Liver (tissue), 9 donors: Measurements from ENCODE around the gene GIMAP5. TPM values are rescaled to one million over a fixed set of nuclear protein-coding genes. Genes with fewer than 3 reads are reported as not detected.

ENCODE experiments used
- DNase-seq: peaks from one replicate; pipeline ENCODE4 v3.0.0-alpha.2; 2017; ENCODE audit warnings: low spot score
- H3K27ac ChIP-seq, 2 donors: one replicate each; pipeline ENCODE4 v1.7.0; 2013; ENCODE audit warnings: inconsistent platforms in 2 of 2, low read length in 2 of 2, control low read depth in 1 of 2, low read depth in 1 of 2, mild to moderate bottlenecking in 1 of 2
- H3K27me3 ChIP-seq, 4 donors: one replicate each; pipeline versions ENCODE4 v1.6.1 to v1.7.0; 2013; ENCODE audit warnings: low read length in 3 of 4, inconsistent platforms in 1 of 4, mild to moderate bottlenecking in 1 of 4, moderate library complexity in 1 of 4; ENCODE audit not compliant: control insufficient read depth in 4 of 4, insufficient read depth in 4 of 4
- H3K36me3 ChIP-seq, 4 donors: one replicate each; pipeline versions ENCODE4 v1.6.1 to v1.7.0; 2013; ENCODE audit warnings: low read length in 3 of 4, mild to moderate bottlenecking in 3 of 4, low read depth in 1 of 4, moderate library complexity in 1 of 4; ENCODE audit not compliant: control insufficient read depth in 4 of 4, insufficient read depth in 3 of 4
- H3K4me1 ChIP-seq, 4 donors: one replicate each; pipeline versions ENCODE4 v1.6.1 to v1.7.0; 2013; ENCODE audit warnings: low read length in 3 of 4, mild to moderate bottlenecking in 3 of 4, moderate library complexity in 1 of 4; ENCODE audit not compliant: control insufficient read depth in 4 of 4, insufficient read depth in 4 of 4
- H3K4me3 ChIP-seq, 3 donors: one replicate each; pipeline versions ENCODE4 v1.6.1 to v1.7.0; 2013; ENCODE audit warnings: low read length in 3 of 3, control low read depth in 1 of 3, low read depth in 1 of 3, mild to moderate bottlenecking in 1 of 3
- H3K9ac ChIP-seq, 2 donors: one replicate each; pipeline ENCODE4 v1.7.0; 2013; ENCODE audit warnings: low read length in 2 of 2, mild to moderate bottlenecking in 2 of 2, moderate library complexity in 2 of 2, control low read depth in 1 of 2, low read depth in 1 of 2
- H3K9me3 ChIP-seq, 4 donors: one replicate each; pipeline versions ENCODE4 v1.6.1 to v1.7.0; 2013; ENCODE audit warnings: low read length in 3 of 4; ENCODE audit not compliant: control insufficient read depth in 4 of 4
- EGR1 ChIP-seq, 2 donors: IDR thresholded peaks; 2 replicates each; pipeline ENCODE4 v1.6.1; 2016 to 2018; ENCODE audit warnings: antibody characterized with exemption in 2 of 2, low read depth in 2 of 2
- FOXA1 ChIP-seq: IDR thresholded peaks from 2 replicates; pipeline ENCODE4 v1.6.1; 2016; ENCODE audit warnings: antibody characterized with exemption
- FOXA2 ChIP-seq: IDR thresholded peaks from 2 replicates; pipeline ENCODE4 v1.6.1; 2016; ENCODE audit warnings: antibody characterized with exemption
- GABPA ChIP-seq, 2 donors: IDR thresholded peaks in 1 of 2; conservative IDR thresholded peaks in 1 of 2; 2 replicates each; pipeline ENCODE4 v1.6.1; 2016; ENCODE audit warnings: antibody characterized with exemption in 2 of 2, mild to moderate bottlenecking in 1 of 2, moderate library complexity in 1 of 2
- HNF4A ChIP-seq, 2 donors: conservative IDR thresholded peaks; 2 replicates each; pipeline ENCODE4 v1.6.1; 2016; ENCODE audit warnings: antibody characterized with exemption in 2 of 2, mild to moderate bottlenecking in 2 of 2
- HNF4G ChIP-seq: IDR thresholded peaks from 2 replicates; pipeline ENCODE4 v1.6.1; 2016; ENCODE audit warnings: antibody characterized with exemption
- JUND ChIP-seq, 2 donors: IDR thresholded peaks; 2 replicates each; pipeline ENCODE4 v1.6.1; 2016; ENCODE audit warnings: antibody characterized with exemption in 2 of 2
- NR2F2 ChIP-seq: IDR thresholded peaks from 2 replicates; pipeline ENCODE4 v1.6.1; 2016; ENCODE audit warnings: antibody characterized with exemption
- RAD21 ChIP-seq, 2 donors: IDR thresholded peaks; 2 replicates each; pipeline ENCODE4 v1.6.1; 2016; ENCODE audit warnings: antibody characterized with exemption in 2 of 2, mild to moderate bottlenecking in 2 of 2
- REST ChIP-seq: IDR thresholded peaks from 2 replicates; pipeline ENCODE4 v1.6.1; 2016; ENCODE audit warnings: antibody characterized with exemption, mild to moderate bottlenecking
- RXRA ChIP-seq, 2 donors: IDR thresholded peaks; 2 replicates each; pipeline ENCODE4 v1.6.1; 2017 to 2018; ENCODE audit warnings: antibody characterized with exemption in 2 of 2, mild to moderate bottlenecking in 1 of 2
- SP1 ChIP-seq: IDR thresholded peaks from 2 replicates; pipeline ENCODE4 v1.6.1; 2018; ENCODE audit warnings: antibody characterized with exemption, mild to moderate bottlenecking
- TAF1 ChIP-seq: conservative IDR thresholded peaks from 2 replicates; pipeline ENCODE4 v1.6.1; 2016; ENCODE audit warnings: antibody characterized with exemption, mild to moderate bottlenecking
- YY1 ChIP-seq: IDR thresholded peaks from 2 replicates; pipeline ENCODE4 v1.6.1; 2016; ENCODE audit warnings: antibody characterized with exemption, mild to moderate bottlenecking
- WGBS: extraction: QIAGEN DNeasy Blood & Tissue Kit; methylation state at CpG from one replicate; pipeline ENCODE4 v1.1.7; 2013; 5-methylcytosine and 5-hydroxymethylcytosine counted together
- polyA plus RNA-seq, 2 donors: library from polyadenylated mRNA; stranded (reverse) in 1 of 2; unstranded in 1 of 2; fragments of 200-250 nt in 1 of 2; fragments of >200 nt in 1 of 2; fragmentation: Nextera tagmentation in 1 of 2; extraction: Ambion mirVana in 1 of 2; gene quantifications; one replicate each; pipeline versions ENCODE4 v1.2.1 to v1.2.3, GENCODE V29; 2013 to 2015
- total RNA-seq, 2 donors: library from RNA; depleted of rRNA; stranded (reverse); fragments of >200 nt; gene quantifications; one replicate each; pipeline ENCODE4 v1.2.3, GENCODE V29; 2014
- TF ChIP-seq, protein P1 (sequence below): IDR thresholded peaks from 2 replicates; pipeline ENCODE4 v1.6.1; 2016; ENCODE audit warnings: antibody characterized with exemption
- TF ChIP-seq, protein P2 (sequence below): IDR thresholded peaks from 2 replicates; pipeline ENCODE4 v1.6.1; 2016; ENCODE audit warnings: antibody characterized with exemption
- TF ChIP-seq, protein P3 (sequence below): fragments of 150-350 bp; IDR thresholded peaks from 2 replicates; pipeline ENCODE4 v1.5.1; 2017; ENCODE audit warnings: improper control_type of control experiment, low read depth, low read length; ENCODE audit not compliant: missing input control
- TF ChIP-seq, protein P4 (sequence below): IDR thresholded peaks from 2 replicates; pipeline ENCODE4 v1.6.1; 2016; ENCODE audit warnings: antibody characterized with exemption
- donor health status: healthy.
- donor health status: healthy.
- donor health status: healthy.
- donor health status: healthy.
- donor health status: healthy.

Gene GIMAP5
- total RNA-seq (10 to 100 TPM; 11.1 to 20.6 TPM), polyA plus RNA-seq (10 to 100 TPM in 1 of 2 donors, 1 to 10 TPM in 1; 9.7 to 13.0 TPM)

DNA sequence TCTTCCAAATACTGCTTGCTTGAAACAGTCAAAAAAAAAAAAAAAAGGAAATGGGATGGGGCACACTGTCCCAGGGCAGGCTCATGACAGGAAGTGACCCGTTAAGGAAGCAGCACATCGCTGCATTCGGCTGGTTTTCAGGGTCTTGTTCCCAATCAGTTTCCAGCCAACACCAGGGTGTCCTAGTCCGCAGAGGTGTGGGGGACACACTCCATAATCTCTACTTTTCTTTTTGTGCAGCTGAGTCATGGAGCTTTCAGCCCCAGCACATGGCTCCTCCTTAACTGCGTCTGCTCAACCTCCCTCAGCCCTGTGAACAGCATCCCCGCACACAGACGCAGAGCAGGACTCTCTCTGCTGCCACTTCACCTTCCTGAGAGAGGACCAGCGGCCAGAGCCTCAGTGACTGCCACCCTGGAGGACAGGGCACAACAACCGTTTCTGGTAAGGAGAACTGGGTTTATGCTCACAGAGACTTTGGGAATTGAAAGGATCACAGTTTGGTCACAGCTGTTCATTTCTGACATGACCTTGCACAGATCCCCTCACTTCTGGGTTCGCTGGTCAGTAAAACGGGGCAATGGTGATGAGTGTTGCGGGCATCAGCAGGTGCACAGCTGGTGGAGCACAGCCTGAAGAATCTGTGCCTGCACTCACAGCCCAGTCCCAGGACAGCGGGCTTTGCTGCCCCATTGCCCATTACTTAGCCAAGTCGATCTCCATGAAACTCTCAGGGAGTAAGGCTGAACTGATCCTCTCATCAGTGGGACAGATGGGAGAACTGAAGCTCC is at the start of gene GIMAP5:
Gene GIMAP5 (plus strand): TSS at position 154 of the 791 bp plus-strand sequence. CDS start 3,467 bp downstream, outside the sequence.
- Histone ChIP-seq H3K36me3 (no peaks in the 10 kb centered on the region), H3K4me3 (peak within 1 kb of the TSS; percentile 30 to 59 (median 36)), H3K4me1 (peaks cover 5 to 15% (median 12%) of the 10 kb centered on the region in 4 donors), H3K27me3 (no peaks in the 10 kb centered on the region), H3K9me3 (no peaks in the 10 kb centered on the region), H3K27ac (peak within 1 kb of the TSS; percentile 21 to 48), H3K9ac (peak within 1 kb of the TSS; percentile 64 to 74)
- WGBS = 65% methylated on average over 14 of the region's 14 CpGs
- TF ChIP-seq NR2F2 (peak; percentile 55), YY1 (no peak), SP1 (no peak), FOXA1 (no peak), GABPA (IDR thresholded peaks at IDR 0.05 in 1 of 2, conservative IDR thresholded peaks at IDR 0.05 in 1 of 2) (no peak), HNF4G (no peak), HNF4A (conservative IDR thresholded peaks at IDR 0.05) (no peak), RXRA (IDR thresholded peaks at IDR 0.05) (no peak), RAD21 (IDR thresholded peaks at IDR 0.05) (peak in 1 of 2 donors; percentile 27), FOXA2 (no peak), TAF1 (no peak), REST (peak; percentile 27), JUND (IDR thresholded peaks at IDR 0.05) (no peak), EGR1 (IDR thresholded peaks at IDR 0.05; ENCODE audit: low read depth in 2 of 2) (no peak)
- TF ChIP-seq, protein P1, sequence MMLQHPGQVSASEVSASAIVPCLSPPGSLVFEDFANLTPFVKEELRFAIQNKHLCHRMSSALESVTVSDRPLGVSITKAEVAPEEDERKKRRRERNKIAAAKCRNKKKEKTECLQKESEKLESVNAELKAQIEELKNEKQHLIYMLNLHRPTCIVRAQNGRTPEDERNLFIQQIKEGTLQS = no peak
- TF ChIP-seq, protein P2, sequence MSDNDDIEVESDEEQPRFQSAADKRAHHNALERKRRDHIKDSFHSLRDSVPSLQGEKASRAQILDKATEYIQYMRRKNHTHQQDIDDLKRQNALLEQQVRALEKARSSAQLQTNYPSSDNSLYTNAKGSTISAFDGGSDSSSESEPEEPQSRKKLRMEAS = peak; percentile 59
- TF ChIP-seq, protein P3, sequence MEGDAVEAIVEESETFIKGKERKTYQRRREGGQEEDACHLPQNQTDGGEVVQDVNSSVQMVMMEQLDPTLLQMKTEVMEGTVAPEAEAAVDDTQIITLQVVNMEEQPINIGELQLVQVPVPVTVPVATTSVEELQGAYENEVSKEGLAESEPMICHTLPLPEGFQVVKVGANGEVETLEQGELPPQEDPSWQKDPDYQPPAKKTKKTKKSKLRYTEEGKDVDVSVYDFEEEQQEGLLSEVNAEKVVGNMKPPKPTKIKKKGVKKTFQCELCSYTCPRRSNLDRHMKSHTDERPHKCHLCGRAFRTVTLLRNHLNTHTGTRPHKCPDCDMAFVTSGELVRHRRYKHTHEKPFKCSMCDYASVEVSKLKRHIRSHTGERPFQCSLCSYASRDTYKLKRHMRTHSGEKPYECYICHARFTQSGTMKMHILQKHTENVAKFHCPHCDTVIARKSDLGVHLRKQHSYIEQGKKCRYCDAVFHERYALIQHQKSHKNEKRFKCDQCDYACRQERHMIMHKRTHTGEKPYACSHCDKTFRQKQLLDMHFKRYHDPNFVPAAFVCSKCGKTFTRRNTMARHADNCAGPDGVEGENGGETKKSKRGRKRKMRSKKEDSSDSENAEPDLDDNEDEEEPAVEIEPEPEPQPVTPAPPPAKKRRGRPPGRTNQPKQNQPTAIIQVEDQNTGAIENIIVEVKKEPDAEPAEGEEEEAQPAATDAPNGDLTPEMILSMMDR = no peak
- TF ChIP-seq, protein P4, sequence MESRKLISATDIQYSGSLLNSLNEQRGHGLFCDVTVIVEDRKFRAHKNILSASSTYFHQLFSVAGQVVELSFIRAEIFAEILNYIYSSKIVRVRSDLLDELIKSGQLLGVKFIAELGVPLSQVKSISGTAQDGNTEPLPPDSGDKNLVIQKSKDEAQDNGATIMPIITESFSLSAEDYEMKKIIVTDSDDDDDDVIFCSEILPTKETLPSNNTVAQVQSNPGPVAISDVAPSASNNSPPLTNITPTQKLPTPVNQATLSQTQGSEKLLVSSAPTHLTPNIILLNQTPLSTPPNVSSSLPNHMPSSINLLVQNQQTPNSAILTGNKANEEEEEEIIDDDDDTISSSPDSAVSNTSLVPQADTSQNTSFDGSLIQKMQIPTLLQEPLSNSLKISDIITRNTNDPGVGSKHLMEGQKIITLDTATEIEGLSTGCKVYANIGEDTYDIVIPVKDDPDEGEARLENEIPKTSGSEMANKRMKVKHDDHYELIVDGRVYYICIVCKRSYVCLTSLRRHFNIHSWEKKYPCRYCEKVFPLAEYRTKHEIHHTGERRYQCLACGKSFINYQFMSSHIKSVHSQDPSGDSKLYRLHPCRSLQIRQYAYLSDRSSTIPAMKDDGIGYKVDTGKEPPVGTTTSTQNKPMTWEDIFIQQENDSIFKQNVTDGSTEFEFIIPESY = no peak
- DNase-seq = no peak
